Tibial artery (tissue), 4 donors: ENCODE measurements around the gene CCNI.

ENCODE experiments used
- DNase-seq, 2 donors: peaks; one replicate each; pipeline ENCODE4 v3.0.0-alpha.2; 2019
- H3K27ac ChIP-seq, 2 donors: fragments of 200-600 bp; sonication (generic) in 1 of 2; 1 replicate in 1 of 2; 2 replicates in 1 of 2; pipeline ENCODE4 v1.5.1; 2018 to 2019; ENCODE audit warnings: mild to moderate bottlenecking in 1 of 2
- H3K27me3 ChIP-seq, 2 donors: fragments of 200-600 bp; sonication (generic) in 1 of 2; one replicate each; pipeline versions ENCODE4 v1.5.1 to v1.6.0; 2016 to 2019
- H3K36me3 ChIP-seq, 3 donors: fragments of 200-600 bp; sonication (generic) in 2 of 3; one replicate each; pipeline ENCODE4 v1.5.1; 2016 to 2019; ENCODE audit warnings: mild to moderate bottlenecking in 2 of 3
- H3K4me1 ChIP-seq, 4 donors: fragments of 200-600 bp; sonication (generic) in 2 of 4; 1 replicate in 3 of 4; 2 replicates in 1 of 4; pipeline ENCODE4 v1.5.1; 2016 to 2019
- H3K4me3 ChIP-seq, 2 donors: fragments of 200-600 bp; sonication (generic) in 1 of 2; 1 replicate in 1 of 2; 2 replicates in 1 of 2; pipeline ENCODE4 v1.5.1; 2018 to 2019; ENCODE audit warnings: mild to moderate bottlenecking in 2 of 2
- H3K9me3 ChIP-seq, 3 donors: fragments of 200-600 bp; sonication (generic) in 1 of 3; one replicate each; pipeline ENCODE4 v1.5.1; 2016 to 2019
- CTCF ChIP-seq, 2 experiments: fragments of 200-600 bp in 1 of 2; fragments of 450-650 bp in 1 of 2; IDR thresholded peaks; one replicate each; pipeline ENCODE4 v1.5.1; 2017 to 2019; ENCODE audit warnings: antibody characterized with exemption in 2 of 2, mild to moderate bottlenecking in 1 of 2, moderate library complexity in 1 of 2
- intact Hi-C: fragments of 100-400 bp; cut with DNase I; formaldehyde crosslinking; loops from one replicate; pipeline ENCODE4 v1.15.0; 2023; ENCODE audit warnings: low total_unique reads

CCNI gene

GRCh38 chr4:77075869-77076799, at the start of gene CCNI:
Gene CCNI (minus strand): TSS chr4:77075989. CDS start chr4:77066362, 9,627 bp downstream.
- DNase-seq = peak; percentile 94 to 97
- Histone ChIP-seq H3K36me3 (no peaks in the 10 kb centered on the region), H3K4me1 (peaks cover 0 to 38% (median 12%) of the 10 kb centered on the region in 4 donors), H3K27me3 (no peaks in the 10 kb centered on the region), H3K4me3 (peak within 1 kb of the TSS; percentile 77 to 100), H3K9me3 (no peaks in the 10 kb centered on the region), H3K27ac (peak within 1 kb of the TSS; percentile 96 to 100)
- intact Hi-C loops = loop anchor here (5.0 to 10.0 kb wide), 2 partner anchors 81 to 321 kb away; partner anchors contain the start of gene CCNG2
- peak in 1 of 2 experiments; percentile 4 for TF ChIP-seq CTCF (IDR thresholded peaks at IDR 0.05)

DNA sequence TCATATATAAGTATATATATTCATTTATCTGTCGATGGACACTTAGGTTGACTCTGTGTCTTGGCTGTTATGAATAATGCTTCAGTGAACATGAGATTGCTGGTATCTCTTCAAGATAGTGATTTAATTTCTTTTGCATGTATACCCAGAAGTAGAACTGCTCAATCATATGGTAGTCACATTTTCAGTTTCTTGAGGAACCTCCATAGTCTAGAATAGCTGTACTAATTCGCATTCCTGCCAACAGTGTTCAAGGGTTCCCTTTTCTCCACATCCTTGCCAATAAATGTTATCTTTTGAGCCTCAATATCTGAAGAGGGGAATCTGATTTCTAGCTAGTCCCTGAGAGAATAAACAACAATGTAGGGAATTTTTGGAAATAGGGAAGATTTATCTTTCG, 48.8 kb upstream of the CCNI start:
- Histone ChIP-seq H3K4me3 (no peak overlapping the region), H3K27me3 (no peaks in the 10 kb centered on the region), H3K36me3 (no peaks in the 10 kb centered on the region), H3K4me1 (no peaks in the 10 kb centered on the region), H3K9me3 (no peaks in the 10 kb centered on the region), H3K27ac (no peak overlapping the region)
- intact Hi-C loops = no loop called here
- no peak for DNase-seq
- TF ChIP-seq CTCF (IDR thresholded peaks at IDR 0.05) = no peak

- Histone ChIP-seq H3K36me3 (no peaks in the 10 kb centered on the region), H3K4me3 (no peak overlapping the region), H3K4me1 (no peaks in the 10 kb centered on the region), H3K27ac (no peak overlapping the region), H3K9me3 (no peaks in the 10 kb centered on the region), H3K27me3 (no peaks in the 10 kb centered on the region)
- TF ChIP-seq CTCF (IDR thresholded peaks at IDR 0.05) = no peak
- DNase-seq = no peak
- intact Hi-C loops = no loop called here
Measured at GRCh38 chr4:77123411-77123810, 47.6 kb upstream of the CCNI start.

- TF ChIP-seq CTCF (IDR thresholded peaks at IDR 0.05) = no peak
- intact Hi-C loops = no loop called here
- no peaks in the 10 kb centered on the region for H3K4me1 ChIP-seq
- no peaks in the 10 kb centered on the region for H3K36me3 ChIP-seq
- no peak overlapping the region for H3K4me3 ChIP-seq
- H3K27ac ChIP-seq = no peak overlapping the region
- no peaks in the 10 kb centered on the region for H3K27me3 ChIP-seq
- no peaks in the 10 kb centered on the region for H3K9me3 ChIP-seq
- DNase-seq = no peak
Measured at GRCh38 chr4:77122656-77123055, 46.9 kb upstream of the CCNI start.

GRCh38 chr4:77121736-77122240, 46.0 kb upstream of the CCNI start:
- Histone ChIP-seq H3K36me3 (no peaks in the 10 kb centered on the region), H3K27me3 (no peaks in the 10 kb centered on the region), H3K4me1 (no peaks in the 10 kb centered on the region), H3K9me3 (no peaks in the 10 kb centered on the region), H3K4me3 (no peak overlapping the region), H3K27ac (no peak overlapping the region)
- TF ChIP-seq CTCF (IDR thresholded peaks at IDR 0.05) = no peak
- intact Hi-C loops = no loop called here
- DNase-seq = no peak
